BJ (cell line): Measurements from ENCODE around the gene TMEM69. TPM values are rescaled to one million over a fixed set of nuclear protein-coding genes. Genes with fewer than 3 reads are reported as not detected.

Source experiments
- polyA plus RNA-seq: library from polyadenylated mRNA; depleted of rRNA; stranded (reverse); fragments of >200 nt; gene quantifications from 2 replicates; pipeline ENCODE4 v1.2.3, GENCODE V29; 2011; rRNA removed

TMEM69 gene
- polyA plus RNA-seq, 1 experiment: 37.9 TPM

Other genes starting within 250 kb of the TMEM69 start
- 2.4 and 2.5 TPM in 2 replicates for gene TESK2, start 197.0 kb upstream of the TMEM69 start, polyA plus RNA-seq
- 1.4 and 1.6 TPM in 2 replicates for gene CCDC163, start 188.1 kb upstream of the TMEM69 start, polyA plus RNA-seq
- gene MMACHC, start 187.9 kb upstream of the TMEM69 start, polyA plus RNA-seq: 4.8 and 6.3 TPM in 2 replicates
- 414 and 752 TPM in 2 replicates for gene PRDX1, start 166.3 kb upstream of the TMEM69 start, polyA plus RNA-seq
- 161 and 188 TPM in 2 replicates for gene AKR1A1, start 137.4 kb upstream of the TMEM69 start, polyA plus RNA-seq
- gene NASP, start 104.1 kb upstream of the TMEM69 start, polyA plus RNA-seq: 42.0 and 43.9 TPM in 2 replicates
- 0.10 and 0.29 TPM in 2 replicates for gene CCDC17, start 64.1 kb upstream of the TMEM69 start, polyA plus RNA-seq
- gene GPBP1L1, start 1.6 kb upstream of the TMEM69 start, polyA plus RNA-seq: 42.8 and 62.1 TPM in 2 replicates
- gene IPP, start 62.5 kb downstream of the TMEM69 start, polyA plus RNA-seq: 4.4 and 9.6 TPM in 2 replicates
- gene MAST2, start 115.4 kb downstream of the TMEM69 start, polyA plus RNA-seq: 31.0 and 47.2 TPM in 2 replicates